GM15510 (cell line): ENCODE results near the gene GMPS.

Experiments
- POLR2A ChIP-seq: IDR thresholded peaks from 3 replicates; pipeline ENCODE4 v1.6.1; 2011; ENCODE audit warnings: borderline replicate concordance; ENCODE audit not compliant: insufficient read length; ENCODE audit errors: extremely low read depth

Gene GMPS

GRCh38 chr3:155870945-155871745 lies 695 bp downstream of the GMPS start:
- TF ChIP-seq POLR2A: no peak

- TF ChIP-seq POLR2A: no peak
Measured at GRCh38 chr3:155871746-155872158, 1.3 kb downstream of the GMPS start.

GRCh38 chr3:155872904-155873646 lies 2.6 kb downstream of the GMPS start:
- TF ChIP-seq POLR2A: no peak

GRCh38 chr3:155876037-155876436 lies 5.6 kb downstream of the GMPS start:
- no peak for TF ChIP-seq POLR2A

- no peak for TF ChIP-seq POLR2A
Measured at GRCh38 chr3:155876503-155876902, 6.1 kb downstream of the GMPS start.

- TF ChIP-seq POLR2A: no peak
Measured at GRCh38 chr3:155880286-155880685, 9.8 kb downstream of the GMPS start.

GRCh38 chr3:155884292-155884691 lies 13.8 kb downstream of the GMPS start:
- no peak for TF ChIP-seq POLR2A

GRCh38 chr3:155885292-155885691 lies 14.8 kb downstream of the GMPS start:
- TF ChIP-seq POLR2A: no peak

GRCh38 chr3:155886915-155887314 lies 16.5 kb downstream of the GMPS start:
- TF ChIP-seq POLR2A: no peak

- no peak for TF ChIP-seq POLR2A
Measured at GRCh38 chr3:155889212-155889611, 18.8 kb downstream of the GMPS start.

GRCh38 chr3:155889952-155890351 lies 19.5 kb downstream of the GMPS start:
- no peak for TF ChIP-seq POLR2A

GRCh38 chr3:155890671-155891190 lies 20.3 kb downstream of the GMPS start:
- no peak for TF ChIP-seq POLR2A

- TF ChIP-seq POLR2A: no peak
Measured at GRCh38 chr3:155891321-155891720, 20.9 kb downstream of the GMPS start.

- TF ChIP-seq POLR2A: no peak
Measured at GRCh38 chr3:155895379-155895900, 25.0 kb downstream of the GMPS start.

GRCh38 chr3:155906900-155907299 lies 36.5 kb downstream of the GMPS start:
- no peak for TF ChIP-seq POLR2A
